GM19324 (cell line): ENCODE measurements around the gene TARS3.
"Not testable (repeated sequence)": the region's sequence is repeated elsewhere in the genome, so short reads cannot be mapped to it uniquely, and the experiment has no call there.

Experiments used
- ATAC-seq: cut with Tn5 transposase; IDR thresholded peaks from one replicate; pipeline ENCODE4 v1.9.1; 2021; ENCODE audit warnings: mild to moderate bottlenecking, moderate library complexity; ENCODE audit not compliant: unreplicated experiment, low FRiP score

Gene TARS3

GRCh38 chr15:101657968-101658784 lies 66.1 kb downstream of the TARS3 start:
- ATAC-seq = no peak

GRCh38 chr15:101657171-101657570 lies 67.1 kb downstream of the TARS3 start:
- no peak for ATAC-seq

GRCh38 chr15:101654624-101655337 lies 69.5 kb downstream of the TARS3 start:
- not testable (repeated sequence) for ATAC-seq

GRCh38 chr15:101654171-101654570 lies 70.1 kb downstream of the TARS3 start:
- ATAC-seq = no peak

GRCh38 chr15:101652786-101653430 lies 71.4 kb downstream of the TARS3 start:
- ATAC-seq = no peak

- ATAC-seq = peak; percentile 96
Measured at GRCh38 chr15:101652098-101652785, 72.0 kb downstream of the TARS3 start, which contains the start of gene TM2D3. Gene TM2D3, minus strand, starts transcription at chr15:101652381. Its CDS starts 20 bp downstream, at chr15:101652361.

GRCh38 chr15:101651554-101652097 lies 72.6 kb downstream of the TARS3 start:
- no peak for ATAC-seq

- no peak for ATAC-seq
Measured at GRCh38 chr15:101650145-101650544, 74.1 kb downstream of the TARS3 start.

GRCh38 chr15:101648356-101648755 lies 75.9 kb downstream of the TARS3 start:
- no peak for ATAC-seq

GRCh38 chr15:101647251-101647650 lies 77.0 kb downstream of the TARS3 start:
- no peak for ATAC-seq

GRCh38 chr15:101646672-101647071 lies 77.6 kb downstream of the TARS3 start:
- ATAC-seq = no peak

- no peak for ATAC-seq
Measured at GRCh38 chr15:101642361-101642760, 81.9 kb downstream of the TARS3 start.

GRCh38 chr15:101641894-101642293 lies 82.4 kb downstream of the TARS3 start:
- ATAC-seq = no peak

- ATAC-seq = no peak
Measured at GRCh38 chr15:101641129-101641764, 83.0 kb downstream of the TARS3 start.

- ATAC-seq = no peak
Measured at GRCh38 chr15:101639667-101640066, 84.6 kb downstream of the TARS3 start.

- no peak for ATAC-seq
Measured at GRCh38 chr15:101637919-101638318, 86.4 kb downstream of the TARS3 start.

GRCh38 chr15:101637516-101637915 lies 86.8 kb downstream of the TARS3 start:
- ATAC-seq = no peak

GRCh38 chr15:101637038-101637437 lies 87.2 kb downstream of the TARS3 start:
- no peak for ATAC-seq

- ATAC-seq = no peak
Measured at GRCh38 chr15:101635944-101636727, 88.1 kb downstream of the TARS3 start.
